WTC11 (cell line): ENCODE data around the gene EFNA5. TPM values are rescaled to one million over a fixed set of nuclear protein-coding genes. Genes with fewer than 3 reads are reported as not detected.

Source experiments
- ATAC-seq: fragments of 200-7000 bp; cut with Tn5 transposase; 2 replicates; pipeline ENCODE4 v1.10.0; 2021; ENCODE audit warnings: mild to moderate bottlenecking, moderate library complexity
- CTCF ChIA-PET: fragments of 300-600 bp; sonication (Branson Sonifier 250); formaldehyde crosslinking; loops from one replicate; lab custom pipeline; 2021; ENCODE audit warnings: antibody characterized with exemption; lab: Charles Lee
- POLR2A ChIA-PET: fragments of 350-600 bp; sonication (Branson Sonifier 250); formaldehyde crosslinking; loops from one replicate; lab custom pipeline; 2021; ENCODE audit warnings: antibody characterized with exemption; lab: Charles Lee
- DNase-seq: peaks from one replicate; pipeline ENCODE4 v3.0.0; 2021; ENCODE audit warnings: low spot score
- H3K27ac Mint-ChIP-seq: 2 replicates; pipeline ENCODE4 v1.8.0; 2021; ENCODE audit warnings: mixed read lengths
- H3K27me3 Mint-ChIP-seq: 2 replicates; pipeline ENCODE4 v1.8.0; 2021; ENCODE audit warnings: low read depth, mild to moderate bottlenecking, moderate library complexity, mixed read lengths
- H3K36me3 Mint-ChIP-seq: 2 replicates; pipeline ENCODE4 v1.8.0; 2021; ENCODE audit warnings: mixed read lengths
- H3K4me1 Mint-ChIP-seq: 2 replicates; pipeline ENCODE4 v1.8.0; 2022; ENCODE audit warnings: mixed read lengths
- H3K4me3 Mint-ChIP-seq: 2 replicates; pipeline ENCODE4 v1.8.0; 2021; ENCODE audit warnings: mild to moderate bottlenecking, moderate library complexity, mixed read lengths
- H3K9me3 Mint-ChIP-seq: 2 replicates; pipeline ENCODE4 v1.8.0; 2021; ENCODE audit warnings: mixed read lengths
- FOXK1 ChIP-seq: sonication (generic); formaldehyde crosslinking; IDR thresholded peaks from 2 replicates; pipeline ENCODE4 v1.8.0; 2022; ENCODE audit warnings: mild to moderate bottlenecking, moderate library complexity, missing genetic modification reagents
- HMGA2 ChIP-seq: fragments of 250-450 bp; sonication (Bioruptor Pico); IDR thresholded peaks from 2 replicates; pipeline ENCODE4 v1.4.0; 2021; ENCODE audit warnings: mild to moderate bottlenecking, moderate library complexity
- NFATC4 ChIP-seq: fragments of 250-450 bp; sonication (Bioruptor Pico); IDR thresholded peaks from 2 replicates; pipeline ENCODE4 v1.9.0; 2021; ENCODE audit warnings: mild to moderate bottlenecking
- NR1H2 ChIP-seq: sonication (generic); formaldehyde crosslinking; IDR thresholded peaks from 2 replicates; pipeline ENCODE4 v1.9.0; 2021; ENCODE audit warnings: mild to moderate bottlenecking, moderate library complexity, missing genetic modification reagents
- ZNF263 ChIP-seq: sonication (generic); formaldehyde crosslinking; IDR thresholded peaks from 2 replicates; pipeline ENCODE4 v1.8.1; 2022; ENCODE audit warnings: low read depth, mild to moderate bottlenecking, moderate library complexity, missing genetic modification reagents
- total RNA-seq: library from RNA; stranded (reverse); gene quantifications from 3 replicates; pipeline ENCODE4 v1.2.3, GENCODE V29; 2021
- TF ChIP-seq, protein P1 (sequence below): fragments of 250-450 bp; sonication (Bioruptor Pico); IDR thresholded peaks from 2 replicates; pipeline ENCODE4 v1.9.0; 2021; ENCODE audit warnings: mild to moderate bottlenecking, borderline replicate concordance
- TF ChIP-seq, protein P2 (sequence below): fragments of 250-450 bp; sonication (Bioruptor Pico); conservative IDR thresholded peaks from 2 replicates; pipeline ENCODE4 v1.9.0; 2021; ENCODE audit warnings: mild to moderate bottlenecking
- TF ChIP-seq, protein P3 (sequence below): sonication (generic); formaldehyde crosslinking; IDR thresholded peaks from 2 replicates; pipeline ENCODE4 v1.8.1; 2023; ENCODE audit warnings: mild to moderate bottlenecking, missing genetic modification reagents, moderate library complexity
- TF ChIP-seq, protein P4 (sequence below): sonication (generic); formaldehyde crosslinking; IDR thresholded peaks from 2 replicates; pipeline ENCODE4 v1.8.1; 2022; ENCODE audit warnings: mild to moderate bottlenecking, moderate library complexity, missing genetic modification reagents
- TF ChIP-seq, protein P5 (sequence below): fragments of 250-450 bp; sonication (Bioruptor Pico); IDR thresholded peaks from 2 replicates; pipeline ENCODE4 v1.9.0; 2021; ENCODE audit warnings: mild to moderate bottlenecking
- TF ChIP-seq, protein P6 (sequence below): sonication (generic); formaldehyde crosslinking; IDR thresholded peaks from 2 replicates; pipeline ENCODE4 v1.8.1; 2022; ENCODE audit warnings: mild to moderate bottlenecking, missing genetic modification reagents, moderate library complexity, borderline replicate concordance
- TF ChIP-seq, protein P7 (sequence below): sonication (generic); formaldehyde crosslinking; IDR thresholded peaks from 2 replicates; pipeline ENCODE4 v1.8.1; 2023; ENCODE audit warnings: mild to moderate bottlenecking, moderate library complexity, missing genetic modification reagents
- TF ChIP-seq, protein P8 (sequence below): fragments of 250-450 bp; sonication (Bioruptor Pico); IDR thresholded peaks from 2 replicates; pipeline ENCODE4 v1.8.0; 2021; ENCODE audit warnings: mild to moderate bottlenecking
- TF ChIP-seq, protein P9 (sequence below): sonication (generic); formaldehyde crosslinking; IDR thresholded peaks from 2 replicates; pipeline ENCODE4 v1.8.1; 2023; ENCODE audit warnings: mild to moderate bottlenecking, missing genetic modification reagents

EFNA5 gene
- total RNA-seq, 1 experiment from 2014 or later = 17.4 TPM

DNA sequence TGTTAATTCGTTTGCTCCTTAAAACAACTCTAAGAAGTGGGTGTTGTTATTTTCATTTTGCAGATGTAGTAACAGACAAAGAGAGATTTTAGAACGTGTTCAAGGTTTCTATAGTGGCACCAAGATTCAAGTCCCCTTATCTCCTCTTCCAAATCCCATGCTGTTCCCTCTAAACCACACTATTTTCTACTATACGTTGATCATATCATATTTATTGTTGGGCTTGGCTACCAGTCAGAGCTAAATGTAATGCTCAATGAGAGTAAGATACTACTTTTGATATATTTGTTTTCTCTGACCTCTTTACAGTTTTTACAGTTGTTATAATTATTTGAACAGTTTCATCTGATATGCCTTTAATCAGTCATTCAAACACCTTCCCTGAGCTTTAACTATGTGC, 212.9 kb downstream of the EFNA5 start (continued):
- TF ChIP-seq, protein P1, sequence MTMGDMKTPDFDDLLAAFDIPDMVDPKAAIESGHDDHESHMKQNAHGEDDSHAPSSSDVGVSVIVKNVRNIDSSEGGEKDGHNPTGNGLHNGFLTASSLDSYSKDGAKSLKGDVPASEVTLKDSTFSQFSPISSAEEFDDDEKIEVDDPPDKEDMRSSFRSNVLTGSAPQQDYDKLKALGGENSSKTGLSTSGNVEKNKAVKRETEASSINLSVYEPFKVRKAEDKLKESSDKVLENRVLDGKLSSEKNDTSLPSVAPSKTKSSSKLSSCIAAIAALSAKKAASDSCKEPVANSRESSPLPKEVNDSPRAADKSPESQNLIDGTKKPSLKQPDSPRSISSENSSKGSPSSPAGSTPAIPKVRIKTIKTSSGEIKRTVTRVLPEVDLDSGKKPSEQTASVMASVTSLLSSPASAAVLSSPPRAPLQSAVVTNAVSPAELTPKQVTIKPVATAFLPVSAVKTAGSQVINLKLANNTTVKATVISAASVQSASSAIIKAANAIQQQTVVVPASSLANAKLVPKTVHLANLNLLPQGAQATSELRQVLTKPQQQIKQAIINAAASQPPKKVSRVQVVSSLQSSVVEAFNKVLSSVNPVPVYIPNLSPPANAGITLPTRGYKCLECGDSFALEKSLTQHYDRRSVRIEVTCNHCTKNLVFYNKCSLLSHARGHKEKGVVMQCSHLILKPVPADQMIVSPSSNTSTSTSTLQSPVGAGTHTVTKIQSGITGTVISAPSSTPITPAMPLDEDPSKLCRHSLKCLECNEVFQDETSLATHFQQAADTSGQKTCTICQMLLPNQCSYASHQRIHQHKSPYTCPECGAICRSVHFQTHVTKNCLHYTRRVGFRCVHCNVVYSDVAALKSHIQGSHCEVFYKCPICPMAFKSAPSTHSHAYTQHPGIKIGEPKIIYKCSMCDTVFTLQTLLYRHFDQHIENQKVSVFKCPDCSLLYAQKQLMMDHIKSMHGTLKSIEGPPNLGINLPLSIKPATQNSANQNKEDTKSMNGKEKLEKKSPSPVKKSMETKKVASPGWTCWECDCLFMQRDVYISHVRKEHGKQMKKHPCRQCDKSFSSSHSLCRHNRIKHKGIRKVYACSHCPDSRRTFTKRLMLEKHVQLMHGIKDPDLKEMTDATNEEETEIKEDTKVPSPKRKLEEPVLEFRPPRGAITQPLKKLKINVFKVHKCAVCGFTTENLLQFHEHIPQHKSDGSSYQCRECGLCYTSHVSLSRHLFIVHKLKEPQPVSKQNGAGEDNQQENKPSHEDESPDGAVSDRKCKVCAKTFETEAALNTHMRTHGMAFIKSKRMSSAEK = no peak

DNA sequence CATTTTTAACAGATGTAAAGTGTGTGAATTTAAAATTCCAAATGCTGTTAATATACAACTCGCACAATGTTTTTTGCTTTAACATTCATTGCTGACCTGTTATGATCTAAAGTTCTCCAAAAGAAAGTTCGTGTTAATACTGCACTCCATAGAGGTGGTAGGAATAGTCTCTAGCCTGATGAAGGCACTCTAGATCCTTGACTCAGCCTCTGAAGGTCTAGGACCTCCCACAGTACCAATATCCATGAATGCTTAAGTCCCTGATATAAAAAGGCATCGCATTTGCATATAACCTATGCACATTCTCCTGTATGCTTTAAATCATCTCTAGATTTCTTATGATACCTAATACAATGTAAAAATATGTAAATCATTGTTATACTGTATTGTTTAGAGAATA, 213.6 kb downstream of the EFNA5 start:
- Mint-ChIP-seq H3K9me3 (peaks cover 7% of the 10 kb centered on the region; the same call in 1 of the 2 replicates), H3K27ac (no peak overlapping the region), H3K27me3 (no peaks in the 10 kb centered on the region), H3K36me3 (peaks cover 4% of the 10 kb centered on the region), H3K4me1 (peaks cover 69% of the 10 kb centered on the region), H3K4me3 (no peak overlapping the region)
- ChIA-PET POLR2A (no interaction called here), CTCF (no interaction called here)
- ATAC-seq (peak; percentile 55), DNase-seq (no peak)
- TF ChIP-seq, protein P2, sequence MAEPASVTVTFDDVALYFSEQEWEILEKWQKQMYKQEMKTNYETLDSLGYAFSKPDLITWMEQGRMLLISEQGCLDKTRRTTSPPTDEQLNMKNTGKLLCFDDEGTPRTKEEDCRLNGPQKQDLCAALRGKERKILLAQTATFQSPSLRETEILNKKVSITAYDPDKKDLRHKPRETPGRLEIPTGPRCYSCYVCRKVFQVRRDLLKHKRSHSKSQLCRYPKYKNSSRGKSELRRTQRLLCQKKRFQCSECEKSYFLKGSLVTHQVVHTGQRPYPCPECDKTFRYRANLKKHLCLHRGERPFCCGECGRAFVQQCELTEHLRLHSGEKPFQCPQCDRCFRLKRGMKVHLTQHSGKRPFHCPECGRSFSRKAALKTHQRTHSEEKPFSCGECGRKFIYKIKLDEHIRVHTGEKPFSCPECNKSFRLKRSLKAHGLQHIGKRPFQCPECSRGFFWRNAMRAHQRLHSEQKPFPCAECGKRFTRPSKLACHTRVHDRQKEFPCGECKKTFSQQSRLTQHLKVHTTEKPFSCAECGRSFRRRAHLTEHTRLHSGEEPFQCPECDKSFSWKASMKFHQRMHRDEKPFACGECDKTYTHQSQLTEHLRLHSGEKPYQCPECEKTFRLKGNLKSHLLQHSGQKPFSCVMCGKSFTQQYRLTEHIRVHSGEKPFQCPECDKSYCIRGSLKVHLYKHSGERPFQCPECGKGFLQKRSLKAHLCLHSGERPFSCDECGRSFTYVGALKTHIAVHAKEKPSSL (CRISPR knock-in tag) = no peak

DNA sequence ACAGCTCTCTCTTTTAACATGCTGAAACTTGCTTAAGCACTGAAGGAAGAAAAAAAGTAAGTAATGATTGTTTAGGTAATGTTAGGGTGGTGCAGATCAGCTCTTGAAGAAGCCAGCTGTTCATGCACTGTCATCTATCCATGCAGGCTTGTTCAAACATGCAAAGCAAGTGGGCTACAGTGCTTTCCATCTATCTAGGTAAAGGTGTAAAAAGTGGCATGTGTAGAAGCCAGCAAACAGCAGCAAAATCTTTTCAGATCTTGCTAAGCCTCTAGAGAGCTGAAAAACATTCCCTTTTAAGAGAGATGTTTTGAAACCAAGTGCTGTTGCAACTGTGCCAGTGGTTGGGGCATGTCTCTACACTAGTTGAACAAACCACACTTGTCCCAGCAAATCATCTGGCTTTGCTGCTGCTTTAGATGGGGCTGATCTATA, 214.4 kb downstream of the EFNA5 start:
- H3K9me3 Mint-ChIP-seq = peaks cover 12% of the 10 kb centered on the region
- ChIA-PET CTCF (interaction anchor here (0.9 kb wide), 1 partner anchor 804 kb away, joined by 3 read pairs; no protein-coding TSS in a partner anchor), POLR2A (interaction anchor here (0.6 kb wide), 1 partner anchor 174 kb away, joined by 4 read pairs; no protein-coding TSS in a partner anchor)
- no peaks in the 10 kb centered on the region for H3K27me3 Mint-ChIP-seq
- peaks cover 64% of the 10 kb centered on the region for H3K4me1 Mint-ChIP-seq
- no peak for DNase-seq
- H3K36me3 Mint-ChIP-seq = peaks cover 8% of the 10 kb centered on the region
- no peak overlapping the region for H3K4me3 Mint-ChIP-seq
- no peak overlapping the region for H3K27ac Mint-ChIP-seq
- TF ChIP-seq ZNF263 = no peak
- TF ChIP-seq, protein P3, sequence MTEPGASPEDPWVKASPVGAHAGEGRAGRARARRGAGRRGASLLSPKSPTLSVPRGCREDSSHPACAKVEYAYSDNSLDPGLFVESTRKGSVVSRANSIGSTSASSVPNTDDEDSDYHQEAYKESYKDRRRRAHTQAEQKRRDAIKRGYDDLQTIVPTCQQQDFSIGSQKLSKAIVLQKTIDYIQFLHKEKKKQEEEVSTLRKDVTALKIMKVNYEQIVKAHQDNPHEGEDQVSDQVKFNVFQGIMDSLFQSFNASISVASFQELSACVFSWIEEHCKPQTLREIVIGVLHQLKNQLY (CRISPR knock-in tag) = no peak
- no peak for TF ChIP-seq NR1H2 (CRISPR knock-in tag)
- TF ChIP-seq, protein P4, sequence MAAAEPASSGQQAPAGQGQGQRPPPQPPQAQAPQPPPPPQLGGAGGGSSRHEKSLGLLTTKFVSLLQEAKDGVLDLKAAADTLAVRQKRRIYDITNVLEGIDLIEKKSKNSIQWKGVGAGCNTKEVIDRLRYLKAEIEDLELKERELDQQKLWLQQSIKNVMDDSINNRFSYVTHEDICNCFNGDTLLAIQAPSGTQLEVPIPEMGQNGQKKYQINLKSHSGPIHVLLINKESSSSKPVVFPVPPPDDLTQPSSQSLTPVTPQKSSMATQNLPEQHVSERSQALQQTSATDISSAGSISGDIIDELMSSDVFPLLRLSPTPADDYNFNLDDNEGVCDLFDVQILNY (CRISPR knock-in tag) = no peak
- no peak for TF ChIP-seq HMGA2 (CRISPR knock-in tag)
- TF ChIP-seq, protein P5, sequence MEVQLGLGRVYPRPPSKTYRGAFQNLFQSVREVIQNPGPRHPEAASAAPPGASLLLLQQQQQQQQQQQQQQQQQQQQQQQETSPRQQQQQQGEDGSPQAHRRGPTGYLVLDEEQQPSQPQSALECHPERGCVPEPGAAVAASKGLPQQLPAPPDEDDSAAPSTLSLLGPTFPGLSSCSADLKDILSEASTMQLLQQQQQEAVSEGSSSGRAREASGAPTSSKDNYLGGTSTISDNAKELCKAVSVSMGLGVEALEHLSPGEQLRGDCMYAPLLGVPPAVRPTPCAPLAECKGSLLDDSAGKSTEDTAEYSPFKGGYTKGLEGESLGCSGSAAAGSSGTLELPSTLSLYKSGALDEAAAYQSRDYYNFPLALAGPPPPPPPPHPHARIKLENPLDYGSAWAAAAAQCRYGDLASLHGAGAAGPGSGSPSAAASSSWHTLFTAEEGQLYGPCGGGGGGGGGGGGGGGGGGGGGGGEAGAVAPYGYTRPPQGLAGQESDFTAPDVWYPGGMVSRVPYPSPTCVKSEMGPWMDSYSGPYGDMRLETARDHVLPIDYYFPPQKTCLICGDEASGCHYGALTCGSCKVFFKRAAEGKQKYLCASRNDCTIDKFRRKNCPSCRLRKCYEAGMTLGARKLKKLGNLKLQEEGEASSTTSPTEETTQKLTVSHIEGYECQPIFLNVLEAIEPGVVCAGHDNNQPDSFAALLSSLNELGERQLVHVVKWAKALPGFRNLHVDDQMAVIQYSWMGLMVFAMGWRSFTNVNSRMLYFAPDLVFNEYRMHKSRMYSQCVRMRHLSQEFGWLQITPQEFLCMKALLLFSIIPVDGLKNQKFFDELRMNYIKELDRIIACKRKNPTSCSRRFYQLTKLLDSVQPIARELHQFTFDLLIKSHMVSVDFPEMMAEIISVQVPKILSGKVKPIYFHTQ (CRISPR knock-in tag) = no peak
- TF ChIP-seq, protein P6, sequence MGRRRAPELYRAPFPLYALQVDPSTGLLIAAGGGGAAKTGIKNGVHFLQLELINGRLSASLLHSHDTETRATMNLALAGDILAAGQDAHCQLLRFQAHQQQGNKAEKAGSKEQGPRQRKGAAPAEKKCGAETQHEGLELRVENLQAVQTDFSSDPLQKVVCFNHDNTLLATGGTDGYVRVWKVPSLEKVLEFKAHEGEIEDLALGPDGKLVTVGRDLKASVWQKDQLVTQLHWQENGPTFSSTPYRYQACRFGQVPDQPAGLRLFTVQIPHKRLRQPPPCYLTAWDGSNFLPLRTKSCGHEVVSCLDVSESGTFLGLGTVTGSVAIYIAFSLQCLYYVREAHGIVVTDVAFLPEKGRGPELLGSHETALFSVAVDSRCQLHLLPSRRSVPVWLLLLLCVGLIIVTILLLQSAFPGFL = no peak
- no peak for TF ChIP-seq NFATC4 (CRISPR knock-in tag)
- TF ChIP-seq, protein P7, sequence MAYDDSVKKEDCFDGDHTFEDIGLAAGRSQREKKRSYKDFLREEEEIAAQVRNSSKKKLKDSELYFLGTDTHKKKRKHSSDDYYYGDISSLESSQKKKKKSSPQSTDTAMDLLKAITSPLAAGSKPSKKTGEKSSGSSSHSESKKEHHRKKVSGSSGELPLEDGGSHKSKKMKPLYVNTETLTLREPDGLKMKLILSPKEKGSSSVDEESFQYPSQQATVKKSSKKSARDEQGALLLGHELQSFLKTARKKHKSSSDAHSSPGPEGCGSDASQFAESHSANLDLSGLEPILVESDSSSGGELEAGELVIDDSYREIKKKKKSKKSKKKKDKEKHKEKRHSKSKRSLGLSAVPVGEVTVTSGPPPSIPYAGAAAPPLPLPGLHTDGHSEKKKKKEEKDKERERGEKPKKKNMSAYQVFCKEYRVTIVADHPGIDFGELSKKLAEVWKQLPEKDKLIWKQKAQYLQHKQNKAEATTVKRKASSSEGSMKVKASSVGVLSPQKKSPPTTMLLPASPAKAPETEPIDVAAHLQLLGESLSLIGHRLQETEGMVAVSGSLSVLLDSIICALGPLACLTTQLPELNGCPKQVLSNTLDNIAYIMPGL (CRISPR knock-in tag) = no peak
- no peak for TF ChIP-seq FOXK1 (CRISPR knock-in tag)
- TF ChIP-seq, protein P8, sequence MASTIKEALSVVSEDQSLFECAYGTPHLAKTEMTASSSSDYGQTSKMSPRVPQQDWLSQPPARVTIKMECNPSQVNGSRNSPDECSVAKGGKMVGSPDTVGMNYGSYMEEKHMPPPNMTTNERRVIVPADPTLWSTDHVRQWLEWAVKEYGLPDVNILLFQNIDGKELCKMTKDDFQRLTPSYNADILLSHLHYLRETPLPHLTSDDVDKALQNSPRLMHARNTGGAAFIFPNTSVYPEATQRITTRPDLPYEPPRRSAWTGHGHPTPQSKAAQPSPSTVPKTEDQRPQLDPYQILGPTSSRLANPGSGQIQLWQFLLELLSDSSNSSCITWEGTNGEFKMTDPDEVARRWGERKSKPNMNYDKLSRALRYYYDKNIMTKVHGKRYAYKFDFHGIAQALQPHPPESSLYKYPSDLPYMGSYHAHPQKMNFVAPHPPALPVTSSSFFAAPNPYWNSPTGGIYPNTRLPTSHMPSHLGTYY (CRISPR knock-in tag) = no peak
- TF ChIP-seq, protein P9, sequence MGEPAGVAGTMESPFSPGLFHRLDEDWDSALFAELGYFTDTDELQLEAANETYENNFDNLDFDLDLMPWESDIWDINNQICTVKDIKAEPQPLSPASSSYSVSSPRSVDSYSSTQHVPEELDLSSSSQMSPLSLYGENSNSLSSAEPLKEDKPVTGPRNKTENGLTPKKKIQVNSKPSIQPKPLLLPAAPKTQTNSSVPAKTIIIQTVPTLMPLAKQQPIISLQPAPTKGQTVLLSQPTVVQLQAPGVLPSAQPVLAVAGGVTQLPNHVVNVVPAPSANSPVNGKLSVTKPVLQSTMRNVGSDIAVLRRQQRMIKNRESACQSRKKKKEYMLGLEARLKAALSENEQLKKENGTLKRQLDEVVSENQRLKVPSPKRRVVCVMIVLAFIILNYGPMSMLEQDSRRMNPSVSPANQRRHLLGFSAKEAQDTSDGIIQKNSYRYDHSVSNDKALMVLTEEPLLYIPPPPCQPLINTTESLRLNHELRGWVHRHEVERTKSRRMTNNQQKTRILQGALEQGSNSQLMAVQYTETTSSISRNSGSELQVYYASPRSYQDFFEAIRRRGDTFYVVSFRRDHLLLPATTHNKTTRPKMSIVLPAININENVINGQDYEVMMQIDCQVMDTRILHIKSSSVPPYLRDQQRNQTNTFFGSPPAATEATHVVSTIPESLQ (CRISPR knock-in tag) = no peak
- ATAC-seq = no peak
